ENCODE measurements around the gene NOA1.

NOA1 gene

GRCh38 chr4:56995525-56995924, 18.1 kb upstream of the NOA1 start:
- no peak overlapping the region for H3K4me3 ChIP-seq (ENCODE audit: control insufficient read depth, low read depth, low read length)
- TF ChIP-seq CTCF (conservative IDR thresholded peaks at IDR 0.05; ENCODE audit: control insufficient read depth, insufficient read depth, low read depth, low read length), result no peak
- peak; percentile 97 for DNase-seq (ENCODE audit: low read depth)

- peak; percentile 67 for DNase-seq (ENCODE audit: low read depth)
- TF ChIP-seq CTCF (conservative IDR thresholded peaks at IDR 0.05; ENCODE audit: control insufficient read depth, insufficient read depth, low read depth, low read length), result no peak
- no peak overlapping the region for H3K4me3 ChIP-seq (ENCODE audit: control insufficient read depth, low read depth, low read length)
These were observed 12.9 kb upstream of the NOA1 start for GRCh38 chr4:56990109-56990905.

GRCh38 chr4:56986952-56987351, 9.5 kb upstream of the NOA1 start:
- DNase-seq (ENCODE audit: low read depth), result no peak
- no peak overlapping the region for H3K4me3 ChIP-seq (ENCODE audit: control insufficient read depth, low read depth, low read length)
- TF ChIP-seq CTCF (conservative IDR thresholded peaks at IDR 0.05; ENCODE audit: control insufficient read depth, insufficient read depth, low read depth, low read length), result no peak

GRCh38 chr4:56986192-56986591, 8.8 kb upstream of the NOA1 start:
- no peak for TF ChIP-seq CTCF (conservative IDR thresholded peaks at IDR 0.05; ENCODE audit: control insufficient read depth, insufficient read depth, low read depth, low read length)
- no peak for DNase-seq (ENCODE audit: low read depth)
- no peak overlapping the region for H3K4me3 ChIP-seq (ENCODE audit: control insufficient read depth, low read depth, low read length)

- TF ChIP-seq CTCF (conservative IDR thresholded peaks at IDR 0.05; ENCODE audit: control insufficient read depth, insufficient read depth, low read depth, low read length), result no peak
- H3K4me3 ChIP-seq (ENCODE audit: control insufficient read depth, low read depth, low read length), result no peak overlapping the region
- DNase-seq (ENCODE audit: low read depth), result no peak
These were observed 4.4 kb upstream of the NOA1 start for GRCh38 chr4:56981795-56982201.

- TF ChIP-seq CTCF (conservative IDR thresholded peaks at IDR 0.05; ENCODE audit: control insufficient read depth, insufficient read depth, low read depth, low read length), result no peak
- peak; percentile 52 for DNase-seq (ENCODE audit: low read depth)
These were observed 2.1 kb upstream of the NOA1 start for GRCh38 chr4:56979421-56980072.

More at GRCh38 chr4:56979421-56980072, 2.1 kb upstream of the NOA1 start:
- peak overlapping the region; percentile 97 for H3K4me3 ChIP-seq (ENCODE audit: control insufficient read depth, low read depth, low read length)

Measured in fibroblast of mammary gland (primary cell).